ENCODE data around the gene KCND3. TPM values are rescaled to one million over a fixed set of nuclear protein-coding genes. Genes with fewer than 3 reads are reported as not detected.

The KCND3 gene
- total RNA-seq, 2 experiments from 2014 or later, result not detected

- POLR2A ChIA-PET, result no interaction called here
- no peaks in the 10 kb centered on the region for H3K4me1 Mint-ChIP-seq
- no peaks in the 10 kb centered on the region for H3K9me3 Mint-ChIP-seq
- no peak overlapping the region for H3K27ac Mint-ChIP-seq
- no peak for ATAC-seq (ENCODE audit: low read depth)
- no peak overlapping the region for H3K4me3 Mint-ChIP-seq
- H3K36me3 Mint-ChIP-seq, result no peaks in the 10 kb centered on the region
- no peak for DNase-seq
- peaks cover 13% of the 10 kb centered on the region for H3K27me3 Mint-ChIP-seq
Observed at GRCh38 chr1:112002514-112002913, 13.0 kb upstream of the KCND3 start.

DNA sequence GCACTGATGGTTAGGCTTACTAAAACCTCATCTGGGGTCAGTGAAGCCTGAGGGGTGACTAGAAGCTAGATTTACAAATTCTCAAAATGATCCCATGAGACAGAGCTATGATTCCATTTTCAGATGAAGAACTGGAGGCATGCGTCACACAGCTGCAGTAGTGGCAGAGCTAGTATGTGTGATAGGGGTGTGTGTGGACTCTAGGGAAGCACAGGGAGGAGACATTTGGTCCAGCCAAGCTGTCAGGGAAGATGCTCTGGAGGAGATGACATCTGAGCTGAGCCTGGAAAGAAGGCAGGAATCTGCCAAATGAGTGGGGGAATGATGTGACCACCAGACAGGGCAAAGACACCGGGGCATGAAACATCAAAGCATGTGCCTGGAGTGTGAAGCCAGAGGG, 12.0 kb upstream of the KCND3 start:
- Mint-ChIP-seq H3K27me3 (peaks cover 19% of the 10 kb centered on the region), H3K4me1 (no peaks in the 10 kb centered on the region), H3K9me3 (no peaks in the 10 kb centered on the region), H3K27ac (no peak overlapping the region), H3K4me3 (no peak overlapping the region), H3K36me3 (no peaks in the 10 kb centered on the region)
- DNase-seq, result no peak
- ATAC-seq (ENCODE audit: low read depth), result no peak
- POLR2A ChIA-PET, result no interaction called here

DNA sequence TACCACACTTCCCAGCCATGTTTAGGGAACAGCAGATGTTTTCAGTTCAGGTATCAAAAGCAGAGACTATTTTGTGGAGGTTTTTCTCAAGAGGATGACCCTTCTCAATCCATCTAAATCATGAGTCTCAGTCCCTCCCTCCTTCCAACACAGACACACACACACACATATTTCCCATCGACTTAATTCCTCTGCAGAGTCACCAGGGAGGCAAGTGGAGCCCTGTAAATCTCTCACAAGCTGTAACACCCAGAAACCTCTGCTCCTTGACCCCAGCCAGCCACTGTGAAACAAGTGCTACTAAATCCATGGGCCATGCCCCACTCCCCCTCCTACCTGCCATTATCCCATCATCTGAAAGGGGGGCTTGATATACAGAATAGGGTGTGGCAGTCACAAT, 10.6 kb upstream of the KCND3 start:
- H3K27me3 Mint-ChIP-seq, result peaks cover 27% of the 10 kb centered on the region
- POLR2A ChIA-PET, result no interaction called here

GRCh38 chr1:111998332-111998731, 8.9 kb upstream of the KCND3 start:
- no peak for ATAC-seq (ENCODE audit: low read depth)
- Mint-ChIP-seq H3K27me3 (peaks cover 29% of the 10 kb centered on the region), H3K27ac (no peak overlapping the region), H3K4me1 (no peaks in the 10 kb centered on the region), H3K4me3 (no peak overlapping the region), H3K9me3 (no peaks in the 10 kb centered on the region), H3K36me3 (no peaks in the 10 kb centered on the region)
- DNase-seq, result no peak
- POLR2A ChIA-PET, result no interaction called here

More for the DNA sequence above, 10.6 kb upstream of the KCND3 start:
- no peaks in the 10 kb centered on the region for H3K4me1 Mint-ChIP-seq
- no peak overlapping the region for H3K4me3 Mint-ChIP-seq
- H3K27ac Mint-ChIP-seq, result no peak overlapping the region
- ATAC-seq (ENCODE audit: low read depth), result no peak
- H3K9me3 Mint-ChIP-seq, result no peaks in the 10 kb centered on the region
- H3K36me3 Mint-ChIP-seq, result no peaks in the 10 kb centered on the region
- no peak for DNase-seq

DNA sequence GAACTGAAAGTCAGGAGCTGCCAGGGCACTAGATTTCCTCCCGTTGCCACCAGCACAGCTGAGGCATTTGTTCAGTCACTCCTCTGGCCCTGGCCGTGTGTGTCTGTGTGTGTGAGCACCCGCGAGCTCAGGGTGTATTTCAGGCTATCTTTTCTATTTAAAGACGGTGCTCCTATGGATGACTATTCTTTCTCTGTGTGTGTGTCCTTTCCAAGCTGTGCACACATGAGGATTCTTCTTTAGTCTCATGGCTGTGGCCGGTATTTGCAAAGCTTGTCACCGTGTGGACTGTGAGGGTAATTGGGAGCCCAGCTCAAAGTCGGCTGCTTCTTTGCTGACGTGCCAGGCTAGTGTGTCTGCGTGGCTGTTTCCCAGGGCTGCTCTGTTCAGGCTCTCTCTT, 3.0 kb upstream of the KCND3 start:
- Mint-ChIP-seq H3K27ac (no peak overlapping the region), H3K4me3 (no peak overlapping the region), H3K27me3 (peaks cover 65% of the 10 kb centered on the region), H3K4me1 (peaks cover 6% of the 10 kb centered on the region), H3K36me3 (no peaks in the 10 kb centered on the region), H3K9me3 (no peaks in the 10 kb centered on the region)
- POLR2A ChIA-PET, result no interaction called here
- ATAC-seq (ENCODE audit: low read depth), result no peak
- no peak for DNase-seq

- Mint-ChIP-seq H3K9me3 (no peaks in the 10 kb centered on the region), H3K27me3 (peaks cover 72% of the 10 kb centered on the region), H3K4me1 (peaks cover 6% of the 10 kb centered on the region), H3K4me3 (peak overlapping the region; percentile 58), H3K36me3 (no peaks in the 10 kb centered on the region), H3K27ac (no peak overlapping the region)
- POLR2A ChIA-PET, result no interaction called here
- DNase-seq, result no peak
- ATAC-seq (ENCODE audit: low read depth), result no peak
Observed at GRCh38 chr1:111990878-111991718, 1.6 kb upstream of the KCND3 start.

- Mint-ChIP-seq H3K36me3 (no peaks in the 10 kb centered on the region), H3K4me1 (peaks cover 6% of the 10 kb centered on the region), H3K27me3 (peaks cover 69% of the 10 kb centered on the region), H3K9me3 (no peaks in the 10 kb centered on the region), H3K27ac (no peak overlapping the region), H3K4me3 (peak overlapping the region; percentile 58)
- peak; percentile 33 for DNase-seq
- peak; percentile 31 for ATAC-seq (ENCODE audit: low read depth)
- POLR2A ChIA-PET, result no interaction called here
Observed at GRCh38 chr1:111990026-111990877, 784 bp upstream of the KCND3 start.

GRCh38 chr1:111988743-111989453, 570 bp downstream of the KCND3 start:
- POLR2A ChIA-PET, result no interaction called here
- peaks cover 71% of the 10 kb centered on the region for H3K27me3 Mint-ChIP-seq
- H3K27ac Mint-ChIP-seq, result no peak overlapping the region
- peak overlapping the region; percentile 25 for H3K4me3 Mint-ChIP-seq
- ATAC-seq (ENCODE audit: low read depth), result peak; percentile 16
- H3K4me1 Mint-ChIP-seq, result peaks cover 6% of the 10 kb centered on the region
- no peaks in the 10 kb centered on the region for H3K36me3 Mint-ChIP-seq
- DNase-seq, result peak; percentile 37
- H3K9me3 Mint-ChIP-seq, result no peaks in the 10 kb centered on the region

GRCh38 chr1:111988377-111988742, 1.1 kb downstream of the KCND3 start:
- POLR2A ChIA-PET, result no interaction called here
- Mint-ChIP-seq H3K27ac (no peak overlapping the region), H3K9me3 (no peaks in the 10 kb centered on the region), H3K36me3 (no peaks in the 10 kb centered on the region), H3K4me1 (peaks cover 6% of the 10 kb centered on the region), H3K4me3 (peak overlapping the region; percentile 25), H3K27me3 (peaks cover 72% of the 10 kb centered on the region)
- DNase-seq (no peak), ATAC-seq (ENCODE audit: low read depth) (no peak)

DNA sequence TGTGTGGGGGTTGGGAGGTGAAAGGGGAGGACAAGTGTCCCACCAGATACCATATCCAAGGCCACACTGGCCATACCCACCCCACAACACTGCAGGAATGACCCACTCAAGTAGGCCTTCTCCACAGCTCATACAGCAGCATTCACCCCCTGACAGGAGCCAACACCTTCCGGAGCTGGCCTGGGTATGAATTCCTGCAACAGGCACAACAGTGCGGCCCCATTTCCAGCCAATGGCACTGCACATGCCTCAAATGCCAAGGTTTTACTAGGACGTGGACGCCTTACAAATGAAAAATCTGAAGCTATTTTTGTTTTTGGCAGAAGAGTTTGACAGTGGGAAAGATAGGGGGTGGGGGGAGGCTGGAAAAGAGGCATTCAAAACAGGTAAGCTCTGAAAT, 2.0 kb downstream of the KCND3 start:
- Mint-ChIP-seq H3K4me3 (no peak overlapping the region), H3K4me1 (peaks cover 6% of the 10 kb centered on the region), H3K27me3 (peaks cover 65% of the 10 kb centered on the region), H3K27ac (no peak overlapping the region), H3K9me3 (no peaks in the 10 kb centered on the region), H3K36me3 (no peaks in the 10 kb centered on the region)
- no peak for DNase-seq
- no peak for ATAC-seq (ENCODE audit: low read depth)
- POLR2A ChIA-PET, result no interaction called here

DNA sequence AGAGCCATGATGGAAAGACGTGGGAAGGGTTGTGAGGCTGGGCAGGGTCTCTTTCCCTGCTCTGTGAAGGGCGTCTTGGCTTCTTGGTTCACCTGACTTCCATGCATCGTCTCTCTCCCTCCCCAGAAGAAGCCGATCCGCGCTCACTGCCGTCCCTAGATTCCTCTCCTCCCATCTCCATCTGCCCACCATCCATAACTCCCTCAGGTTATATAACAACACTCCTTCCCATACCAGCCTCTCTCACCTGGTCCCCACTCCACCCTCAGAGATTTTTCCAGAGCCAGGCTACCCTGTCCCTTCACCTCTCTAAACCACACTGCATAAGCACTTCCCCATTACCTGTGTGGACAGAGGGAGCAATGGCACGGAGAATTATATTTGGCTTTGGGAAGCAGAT, 6.0 kb downstream of the KCND3 start:
- no peak overlapping the region for H3K27ac Mint-ChIP-seq
- DNase-seq (no peak), ATAC-seq (ENCODE audit: low read depth) (no peak)
- no peak overlapping the region for H3K4me3 Mint-ChIP-seq
- H3K27me3 Mint-ChIP-seq, result peaks cover 43% of the 10 kb centered on the region
- H3K4me1 Mint-ChIP-seq, result no peaks in the 10 kb centered on the region
- no peaks in the 10 kb centered on the region for H3K9me3 Mint-ChIP-seq
- POLR2A ChIA-PET, result no interaction called here
- no peaks in the 10 kb centered on the region for H3K36me3 Mint-ChIP-seq

DNA sequence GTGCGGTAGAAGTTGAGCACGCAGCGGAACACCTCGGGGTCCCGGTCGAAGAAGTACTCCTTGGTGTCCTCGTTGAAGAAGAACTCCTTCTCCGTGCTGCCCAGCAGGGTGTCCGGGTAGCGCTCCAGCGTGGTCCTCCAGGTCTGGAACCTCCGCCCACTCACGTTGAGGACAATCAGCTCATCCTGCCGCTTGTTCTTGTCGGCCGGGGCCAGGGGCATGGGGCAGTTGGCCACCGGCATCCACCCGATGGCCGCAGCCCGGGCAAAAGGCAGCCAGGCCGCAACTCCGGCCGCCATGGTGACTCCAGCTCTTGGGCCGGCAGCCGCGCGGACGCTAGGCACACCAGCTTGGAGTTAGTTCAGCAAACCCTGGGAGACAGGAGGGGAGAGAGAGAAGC, 7.0 kb downstream of the KCND3 start:
- POLR2A ChIA-PET, result no interaction called here
- Mint-ChIP-seq H3K4me1 (no peaks in the 10 kb centered on the region), H3K27me3 (peaks cover 35% of the 10 kb centered on the region), H3K27ac (no peak overlapping the region), H3K9me3 (no peaks in the 10 kb centered on the region), H3K4me3 (no peak overlapping the region), H3K36me3 (no peaks in the 10 kb centered on the region)
- ATAC-seq (ENCODE audit: low read depth) (no peak), DNase-seq (no peak)

DNA sequence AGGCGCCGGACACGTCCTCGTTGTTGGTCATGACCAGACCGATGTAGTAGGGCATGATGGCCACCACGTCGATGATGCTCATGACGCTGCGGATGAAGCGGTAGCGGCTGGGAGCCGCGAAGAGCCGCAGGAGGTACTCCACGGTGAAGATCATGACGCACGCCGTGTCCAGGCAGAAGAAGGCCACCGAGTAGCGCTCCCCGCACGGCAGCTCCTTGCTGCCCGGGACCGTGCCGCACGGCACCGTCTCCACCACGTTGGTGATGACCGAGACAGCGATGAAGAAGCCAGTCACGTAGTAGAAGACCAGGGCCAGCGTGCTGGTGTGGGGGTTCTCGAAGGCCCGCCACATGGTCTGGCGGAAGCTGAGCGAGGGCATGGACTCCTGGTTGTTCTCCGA, 7.6 kb downstream of the KCND3 start:
- H3K27me3 Mint-ChIP-seq, result peaks cover 33% of the 10 kb centered on the region
- POLR2A ChIA-PET, result no interaction called here

More for the DNA sequence above, 7.6 kb downstream of the KCND3 start:
- H3K4me1 Mint-ChIP-seq, result no peaks in the 10 kb centered on the region
- no peak overlapping the region for H3K27ac Mint-ChIP-seq
- DNase-seq, result no peak
- no peaks in the 10 kb centered on the region for H3K36me3 Mint-ChIP-seq
- no peak overlapping the region for H3K4me3 Mint-ChIP-seq
- H3K9me3 Mint-ChIP-seq, result no peaks in the 10 kb centered on the region
- no peak for ATAC-seq (ENCODE audit: low read depth)
